ENCODE measurements around the gene CTDSP2.
"Not testable (repeated sequence)": the region's sequence is repeated elsewhere in the genome, so short reads cannot be mapped to it uniquely, and the experiment has no call there.

CTDSP2 gene, protein sequence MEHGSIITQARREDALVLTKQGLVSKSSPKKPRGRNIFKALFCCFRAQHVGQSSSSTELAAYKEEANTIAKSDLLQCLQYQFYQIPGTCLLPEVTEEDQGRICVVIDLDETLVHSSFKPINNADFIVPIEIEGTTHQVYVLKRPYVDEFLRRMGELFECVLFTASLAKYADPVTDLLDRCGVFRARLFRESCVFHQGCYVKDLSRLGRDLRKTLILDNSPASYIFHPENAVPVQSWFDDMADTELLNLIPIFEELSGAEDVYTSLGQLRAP

DNA sequence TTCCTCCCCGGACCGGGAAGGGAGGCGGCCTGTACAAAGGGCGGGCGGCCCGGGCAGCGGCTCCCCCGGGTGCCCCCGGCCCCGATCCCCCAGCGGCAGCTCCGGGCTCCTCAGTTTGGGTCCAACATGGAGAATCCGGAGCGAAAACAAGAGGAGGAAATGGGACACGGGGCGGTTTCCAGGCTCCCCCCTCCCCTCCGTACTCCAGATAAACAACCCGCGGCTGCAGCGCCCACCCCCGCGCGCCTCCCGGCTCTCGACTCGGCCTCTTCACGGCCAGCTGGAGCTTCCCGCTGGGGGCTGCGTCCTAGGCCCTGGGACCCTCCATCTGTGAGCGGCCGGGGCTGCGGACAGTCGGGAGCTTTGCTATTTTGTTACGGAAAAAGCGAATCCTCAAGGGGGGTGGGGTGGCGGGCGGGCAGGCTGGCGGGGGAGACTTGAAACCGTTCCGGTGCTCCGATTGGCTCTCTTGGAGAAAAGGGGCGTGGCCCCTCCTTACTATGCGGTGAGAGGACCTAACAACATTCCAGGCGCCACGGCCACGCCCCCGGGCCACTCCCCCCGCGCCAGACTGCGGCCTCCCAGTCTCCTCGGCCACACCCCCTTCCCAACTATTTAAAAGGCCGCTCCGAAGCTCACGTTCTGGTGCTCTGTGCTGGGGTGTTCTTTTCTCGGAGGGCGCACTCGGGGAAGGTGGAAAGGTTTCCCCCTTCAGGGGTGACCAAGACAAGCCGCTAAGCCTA lies at the start of gene CTDSP2:
CTDSP2 (minus strand) TSS at position 153 of the 743 bp plus-strand sequence. CDS start 294 bp downstream, outside the sequence.
- DNase-seq, result peak; percentile 97 to 99

DNA sequence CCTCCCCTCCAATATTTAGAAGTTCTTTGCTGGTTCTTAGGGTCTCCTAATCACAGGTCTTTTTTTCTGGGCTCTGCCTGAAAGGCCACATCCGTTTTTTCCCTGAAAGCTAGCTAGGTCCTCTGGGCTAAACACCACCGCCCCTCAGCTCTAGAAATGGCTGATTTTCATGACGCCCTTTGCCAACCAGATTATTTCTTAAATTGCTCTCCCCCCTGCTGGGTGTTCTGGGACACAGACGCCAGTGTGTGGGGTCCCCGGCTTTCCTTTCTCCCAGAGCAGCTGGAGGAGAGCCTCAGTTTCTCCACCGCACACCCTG lies 49.5 kb upstream of the CTDSP2 start:
- peak in 1 of 2 donors; percentile 26 for DNase-seq

DNA sequence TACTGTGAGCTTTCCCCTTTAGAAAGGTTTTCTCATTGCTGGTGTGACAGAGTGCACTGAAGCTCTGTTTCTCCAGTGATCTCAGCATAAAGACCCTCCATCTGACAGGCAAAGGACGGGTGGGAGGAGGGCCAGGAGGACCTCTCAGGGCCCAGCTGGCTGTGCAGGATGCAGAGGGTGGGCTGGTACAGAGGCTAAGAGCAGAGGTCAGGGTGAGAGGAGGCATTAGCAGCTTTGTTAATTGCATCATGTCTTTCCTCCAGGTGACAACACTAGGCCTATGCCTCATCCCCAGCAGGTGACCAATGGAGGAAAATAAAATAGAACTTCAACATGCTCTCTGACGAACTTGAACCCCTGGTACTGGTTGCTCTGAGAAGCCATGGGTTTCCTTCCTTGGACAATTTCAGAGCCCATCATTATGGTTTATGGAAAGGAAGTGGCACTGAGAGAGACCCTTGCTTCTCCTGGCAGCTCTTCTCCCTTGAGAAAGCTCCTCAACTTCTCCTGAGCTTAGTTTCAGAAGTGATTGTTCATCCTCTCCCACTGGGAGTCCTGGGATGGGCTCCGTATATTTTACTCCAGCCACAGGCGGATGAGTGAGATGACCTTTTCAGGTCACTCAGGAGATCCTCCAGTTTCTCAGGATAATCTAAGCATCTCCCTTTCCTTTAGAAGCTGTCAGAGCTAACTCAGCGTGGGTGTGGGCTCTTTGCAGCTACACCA lies 49.0 kb upstream of the CTDSP2 start:
- no peak for DNase-seq

DNA sequence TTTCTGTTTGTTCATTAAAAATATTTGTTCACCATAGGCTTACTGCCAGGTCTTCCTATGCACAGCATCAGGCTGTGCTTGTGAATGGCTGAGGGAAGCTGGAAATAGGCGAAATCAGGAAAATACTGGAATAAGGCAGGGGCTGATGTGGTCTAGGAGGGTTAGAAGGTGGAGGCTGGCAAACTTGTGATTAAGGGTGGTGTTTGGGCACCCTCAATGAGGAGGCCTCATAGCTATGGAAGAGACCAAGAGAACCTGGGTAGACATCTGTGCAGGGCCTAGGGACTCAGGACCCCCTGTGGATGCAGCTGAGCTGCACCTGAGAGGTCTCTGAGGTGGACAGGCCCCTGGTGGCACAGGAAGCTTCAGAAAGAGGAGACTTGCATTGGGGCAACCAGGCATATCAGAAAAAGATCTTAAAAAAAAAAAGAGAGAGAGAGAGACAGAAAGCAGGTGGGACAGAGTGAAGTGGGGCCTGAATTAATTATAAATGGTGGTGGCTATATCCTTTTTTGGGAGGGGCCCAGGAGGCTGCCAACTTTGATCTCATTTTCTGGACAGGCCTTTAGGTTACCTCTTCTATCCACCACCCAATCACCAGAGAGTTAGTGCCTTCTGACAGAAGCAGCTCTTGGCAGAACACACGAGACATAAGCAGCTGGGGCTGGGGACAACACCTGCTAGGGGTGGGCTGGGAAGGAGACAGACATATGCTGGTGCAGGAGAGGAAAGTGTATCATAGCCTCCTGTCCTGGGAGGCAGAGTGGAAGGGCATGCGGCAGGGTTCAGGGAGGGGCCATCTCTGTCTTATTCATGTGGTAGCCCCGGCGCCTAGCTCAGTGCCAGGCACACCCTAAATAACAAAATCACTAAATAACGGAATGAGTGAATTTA lies 48.1 kb upstream of the CTDSP2 start:
- DNase-seq, result no peak

DNA sequence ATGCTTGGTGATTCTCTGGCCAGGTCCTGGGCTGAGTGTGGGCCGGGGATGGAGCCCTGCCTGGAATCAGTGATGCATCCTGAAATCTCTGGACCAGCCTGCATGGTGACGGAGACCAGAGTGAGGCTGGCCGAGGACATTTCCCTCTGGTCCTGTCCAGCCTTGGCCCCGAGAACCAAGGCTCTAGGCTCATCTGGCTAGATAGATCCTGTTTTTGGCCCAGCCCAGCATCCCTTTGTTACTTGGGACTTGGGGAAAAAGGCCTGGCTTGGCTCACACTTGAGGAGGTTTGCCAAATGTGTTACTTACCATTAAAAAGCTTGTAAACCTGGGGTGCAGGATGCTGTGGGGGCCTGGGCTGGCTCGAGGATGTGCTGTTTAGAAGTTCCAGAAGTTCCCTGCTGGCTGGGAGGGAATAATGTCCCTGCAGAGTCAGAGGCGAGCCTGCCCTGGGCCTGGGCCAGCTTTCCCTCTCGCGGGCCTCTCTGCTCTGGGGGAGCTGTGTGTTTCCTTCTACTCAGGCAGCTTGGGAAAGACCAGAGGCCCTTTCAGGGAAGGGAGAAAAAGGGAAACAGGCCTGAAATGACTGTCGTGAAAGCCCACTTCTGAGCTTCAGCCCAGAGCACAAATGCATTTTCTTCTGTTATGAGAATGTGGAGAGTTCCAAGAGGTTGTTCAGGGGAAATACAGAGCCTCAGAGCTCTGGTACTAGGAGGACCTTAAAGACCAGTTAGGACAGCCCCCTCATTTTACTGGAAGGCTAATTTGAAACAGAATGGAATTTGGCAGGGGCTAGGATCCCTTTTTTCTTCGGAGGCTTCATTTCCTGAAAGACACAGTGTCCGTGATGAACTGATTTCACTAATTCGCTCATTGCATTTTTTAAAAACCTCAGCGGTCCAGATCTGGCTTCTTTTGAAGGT lies 47.2 kb upstream of the CTDSP2 start:
- DNase-seq, result peak; percentile 79 to 90

DNA sequence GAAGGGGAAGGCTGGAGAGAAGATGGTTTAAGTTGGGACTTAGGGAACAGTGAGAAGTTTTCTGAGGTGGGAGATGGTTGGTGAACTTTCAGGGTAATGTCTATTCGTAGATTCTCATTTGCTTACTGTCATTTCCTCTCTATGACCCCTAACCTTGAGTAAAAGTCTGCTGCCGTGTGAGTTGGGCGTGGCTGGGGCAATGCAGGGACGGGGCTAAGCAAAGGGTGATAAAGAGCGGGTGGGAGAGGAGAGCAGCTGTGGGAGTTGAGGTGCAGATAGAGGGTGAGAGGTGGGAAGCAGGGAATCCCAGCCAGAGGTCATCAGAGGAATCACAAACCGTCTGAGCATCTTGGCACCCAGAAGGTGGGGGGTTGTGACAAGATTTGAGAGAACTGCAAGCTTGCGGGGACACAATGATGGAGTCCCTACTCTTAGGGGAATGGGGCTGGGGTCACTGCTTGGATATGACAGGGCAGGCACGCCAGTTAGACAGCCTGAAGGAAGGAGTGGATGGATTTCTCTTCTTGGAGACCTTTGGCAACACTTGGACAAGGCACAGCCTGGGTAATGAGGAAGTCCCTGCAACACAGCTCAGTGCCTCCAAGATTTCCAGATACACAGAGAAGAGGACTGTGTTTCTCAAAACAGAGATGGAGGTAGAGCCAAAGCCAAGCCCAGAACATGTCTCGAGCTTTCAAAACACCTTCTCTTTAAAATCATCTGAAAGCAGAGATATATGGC lies 45.9 kb upstream of the CTDSP2 start:
- no peak for DNase-seq

DNA sequence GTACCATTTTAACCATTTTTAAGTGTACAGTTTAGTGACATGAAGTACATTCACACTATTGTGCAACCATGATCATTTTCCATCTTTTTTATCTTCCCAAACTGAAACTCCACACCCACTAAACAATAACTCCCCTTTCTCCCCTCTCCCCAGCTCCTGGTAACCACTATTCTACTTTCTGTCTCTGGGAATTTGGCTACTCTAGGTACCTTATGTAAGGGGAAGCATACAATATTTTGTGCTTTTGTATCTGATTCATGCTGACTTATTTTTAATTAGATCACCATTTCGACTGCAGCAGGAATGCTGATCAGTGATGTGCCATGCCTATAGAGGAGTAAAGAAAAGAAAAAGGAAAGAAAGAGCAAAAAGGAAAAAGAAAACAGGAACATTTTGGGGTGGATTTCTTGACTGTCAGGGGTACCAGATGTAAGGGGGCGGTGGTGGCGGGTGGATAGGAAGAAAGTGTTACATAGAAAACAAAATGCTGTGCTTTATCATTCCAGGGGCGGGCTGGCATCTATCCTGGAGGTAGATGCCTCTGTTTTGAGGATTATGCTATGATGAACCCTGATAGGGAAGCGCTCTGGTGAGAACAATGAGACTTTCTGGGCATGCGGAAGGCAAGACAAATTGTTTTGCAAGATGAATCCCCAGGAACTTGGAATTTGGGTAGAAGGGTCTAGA lies 45.2 kb upstream of the CTDSP2 start:
- no peak for DNase-seq

DNA sequence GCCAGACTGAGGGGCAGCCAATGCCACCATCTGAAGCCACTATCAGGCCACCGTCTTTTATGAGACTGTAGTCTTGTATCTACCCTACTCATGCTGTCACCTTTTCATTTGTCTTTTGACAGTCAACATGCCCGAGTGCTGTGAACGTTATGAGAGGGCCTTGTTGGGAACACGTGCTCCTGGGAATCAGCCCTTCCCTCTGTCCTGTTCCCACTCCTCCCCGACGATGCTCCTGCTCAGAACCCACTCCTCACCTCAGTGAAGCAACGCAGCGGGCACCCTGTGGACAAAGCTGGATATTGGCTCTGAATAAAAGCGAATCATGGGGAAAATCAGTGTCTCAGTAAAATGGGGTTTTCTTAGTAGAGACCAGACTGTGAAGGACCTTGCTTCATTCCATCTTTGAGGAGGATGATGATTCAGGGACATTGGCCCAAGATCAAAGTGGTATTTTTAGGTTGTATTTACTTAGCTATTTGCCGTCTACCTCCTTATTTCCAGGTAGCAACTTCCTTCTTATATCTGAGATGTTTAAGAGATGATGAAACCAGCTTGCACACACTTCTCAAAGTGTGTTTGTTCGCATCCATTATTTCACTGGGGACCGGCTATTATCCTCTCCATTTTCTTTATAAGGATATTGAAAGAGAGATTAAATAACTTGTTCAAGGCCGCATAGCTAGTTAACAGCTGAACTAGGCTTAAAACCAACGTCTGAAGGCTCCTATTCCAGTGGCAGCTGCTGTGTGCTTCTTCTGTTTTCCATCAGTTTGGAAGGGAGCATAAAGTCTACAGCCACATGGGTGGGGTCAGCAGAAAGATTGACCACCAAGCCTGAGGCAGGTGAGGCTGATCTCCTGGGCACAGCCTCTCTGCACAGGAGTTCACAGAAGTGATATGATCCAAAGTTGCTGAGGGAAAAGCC lies 43.9 kb upstream of the CTDSP2 start:
- no peak for DNase-seq

DNA sequence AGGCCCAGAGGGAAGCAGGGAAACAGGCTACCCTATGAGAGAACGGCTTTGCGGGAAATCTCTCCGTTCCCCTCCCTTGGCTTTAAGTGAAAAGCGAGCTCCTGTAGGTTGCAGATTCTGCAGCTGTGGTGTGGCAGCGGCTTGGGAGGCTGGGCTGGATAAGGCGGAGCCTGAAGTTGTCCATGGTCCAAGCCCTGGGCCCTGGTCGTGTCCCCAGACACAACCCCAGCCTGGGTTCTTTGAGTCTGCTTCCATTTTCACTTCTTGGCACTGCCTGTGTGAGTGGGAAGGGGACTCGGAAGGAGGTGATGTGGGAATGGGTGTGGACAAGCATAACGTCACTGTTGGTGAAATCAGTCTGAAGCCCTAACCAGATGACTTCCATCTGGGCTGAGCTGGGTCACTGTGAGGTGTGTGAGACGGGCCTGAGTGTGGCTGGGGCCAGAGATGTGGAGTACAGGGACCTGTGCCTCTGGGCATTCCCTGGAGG lies 43.0 kb upstream of the CTDSP2 start:
- no peak for DNase-seq

DNA sequence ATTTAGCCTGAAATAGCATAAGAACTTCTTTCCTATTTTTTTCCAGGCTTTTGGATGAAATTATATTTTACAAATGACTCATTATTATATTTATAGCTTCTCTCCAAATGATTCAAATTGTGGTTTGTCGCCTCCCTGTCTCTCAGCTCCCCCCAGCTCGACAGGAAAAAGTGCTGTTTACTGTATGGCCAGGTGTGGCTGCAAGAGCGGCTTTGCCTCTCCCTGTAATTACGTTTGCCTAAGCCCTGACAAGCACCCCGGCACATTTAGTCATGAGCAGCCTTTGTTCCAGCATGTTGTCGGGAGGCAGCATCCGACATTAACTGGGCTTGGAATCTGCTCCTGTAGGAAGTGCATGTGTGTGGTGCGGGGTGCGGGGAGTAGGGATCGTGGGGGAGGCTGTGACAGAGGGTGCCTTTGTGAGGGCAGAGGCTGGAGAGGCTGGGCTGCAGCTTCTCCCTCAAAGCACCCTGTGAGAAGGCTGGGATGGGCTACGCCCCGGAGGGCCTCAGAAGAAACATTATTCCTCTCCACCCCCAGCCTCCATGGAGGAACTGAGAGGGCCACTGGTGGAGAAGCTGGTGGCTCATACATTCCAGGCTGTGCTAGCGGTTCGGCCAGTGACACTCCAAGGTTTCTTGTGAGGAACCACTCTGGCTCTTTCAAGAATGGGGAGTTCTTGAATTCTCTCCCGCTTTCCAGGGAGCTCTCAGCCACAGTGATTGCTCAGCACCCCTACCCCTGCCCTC lies 42.1 kb upstream of the CTDSP2 start:
- DNase-seq, result peak; percentile 49 to 61

DNA sequence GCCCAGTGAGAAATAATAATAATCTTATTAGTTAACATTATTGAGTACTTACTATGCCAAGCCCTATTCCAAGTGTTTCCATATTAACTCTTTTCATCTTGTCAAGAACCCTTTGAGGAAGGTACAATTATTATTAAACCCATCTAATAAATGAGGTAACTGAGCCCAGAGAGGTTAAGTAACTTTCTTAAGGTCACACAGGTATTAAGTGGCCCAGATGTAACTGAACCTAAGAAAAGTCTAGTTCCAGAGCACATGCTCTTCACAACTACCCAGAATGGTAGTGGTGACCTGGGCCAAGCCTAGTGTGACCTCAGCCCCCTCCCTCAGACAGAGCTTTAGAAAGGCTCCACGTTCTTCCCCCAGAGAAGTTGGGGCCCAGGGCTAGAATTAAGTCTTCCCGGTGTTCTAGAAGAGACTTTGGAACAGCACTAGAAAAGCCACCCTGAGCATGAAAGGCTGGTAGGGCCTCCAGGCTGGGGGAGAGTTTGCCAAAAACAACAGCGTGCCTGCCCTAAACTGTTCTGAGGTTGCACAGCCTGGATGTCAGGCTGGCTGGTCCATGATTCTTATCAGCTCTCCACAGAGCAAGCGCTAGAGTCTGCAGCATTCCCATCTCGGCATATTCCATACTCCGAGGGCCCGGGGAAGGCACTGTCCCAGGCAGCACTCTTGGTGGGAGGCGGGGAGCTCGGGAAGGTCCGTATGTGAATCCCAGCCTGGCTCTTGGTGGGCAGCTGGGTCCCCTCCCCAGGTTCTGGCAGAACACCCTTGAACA lies 41.3 kb upstream of the CTDSP2 start:
- DNase-seq, result no peak

DNA sequence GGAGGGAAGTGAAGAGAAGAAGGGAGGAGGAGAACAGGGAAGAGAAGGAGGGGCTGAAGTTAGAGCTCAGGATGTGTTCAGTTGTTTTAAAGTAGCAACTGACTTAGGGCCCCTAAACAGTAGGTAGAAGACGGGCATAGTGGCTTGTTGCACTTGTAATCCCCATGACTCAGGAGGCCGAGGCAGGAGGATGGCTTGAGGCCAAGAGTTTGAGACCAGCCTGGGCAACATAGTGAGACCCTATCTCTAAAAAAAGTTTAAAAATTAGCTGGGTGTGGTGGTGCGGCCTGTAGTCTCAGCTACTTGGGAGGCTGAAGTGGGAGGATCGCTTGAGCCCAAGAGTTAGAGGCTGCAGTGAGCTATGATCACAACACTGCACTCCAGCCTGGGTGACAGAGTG lies 40.4 kb upstream of the CTDSP2 start:
- DNase-seq, result not testable (repeated sequence)

DNA sequence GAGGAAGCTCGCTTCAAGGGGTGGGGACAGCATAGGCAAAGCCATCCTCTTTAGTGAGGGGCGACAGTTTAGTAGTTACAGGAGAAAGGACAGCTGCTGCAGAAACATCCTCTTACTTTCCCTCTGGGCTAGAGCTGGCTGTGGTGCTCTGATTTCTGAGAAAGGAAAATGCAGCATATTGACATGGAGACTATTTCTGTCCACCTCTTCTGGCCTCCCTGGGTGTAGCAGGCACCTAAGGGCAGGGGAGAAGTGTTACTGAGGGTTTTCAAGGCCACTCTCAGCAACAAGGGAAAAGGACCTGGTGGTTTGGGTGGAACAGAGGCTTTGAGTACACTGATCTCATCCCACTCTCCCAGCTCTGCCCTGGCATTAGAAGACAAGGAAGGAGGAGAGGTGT lies 40.0 kb upstream of the CTDSP2 start:
- DNase-seq, result no peak

DNA sequence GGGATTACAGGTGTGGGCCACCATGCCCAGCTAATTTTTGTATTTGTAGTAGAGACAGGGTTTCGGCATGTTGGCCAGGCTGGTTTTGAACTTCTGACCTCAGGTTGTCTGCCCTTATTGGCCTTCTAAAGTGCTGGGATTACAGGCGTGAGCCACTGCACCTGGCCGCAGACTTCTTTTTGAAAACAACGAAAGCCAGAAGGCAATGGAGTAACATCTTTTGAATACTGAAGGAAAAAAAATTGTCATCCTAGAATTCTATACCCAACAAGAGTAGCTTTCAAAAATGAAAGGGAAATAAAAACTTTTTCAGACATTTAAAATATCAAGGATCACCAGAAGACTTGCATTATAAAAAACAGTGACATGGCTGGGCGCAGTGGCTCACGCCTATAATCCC lies 38.7 kb upstream of the CTDSP2 start:
- no peak for DNase-seq

DNA sequence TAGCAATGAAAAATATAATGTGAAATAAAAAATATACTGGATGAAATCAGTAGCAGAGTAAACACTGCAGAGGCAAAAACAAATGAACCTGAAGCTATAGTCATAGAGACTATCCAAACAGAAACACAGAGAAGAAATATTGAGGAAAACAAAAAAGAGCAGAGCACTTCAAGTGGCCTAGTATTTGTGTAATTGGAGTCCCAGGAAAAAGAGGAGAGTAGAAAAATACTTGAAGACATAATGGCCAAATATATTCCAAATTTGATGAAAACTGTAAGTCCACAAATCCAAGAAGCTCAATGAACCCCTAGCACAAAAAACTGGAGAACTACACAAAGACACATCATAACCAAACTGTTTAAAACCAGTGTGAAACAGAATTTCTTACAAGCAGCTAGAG lies 37.2 kb upstream of the CTDSP2 start:
- no peak for DNase-seq

DNA sequence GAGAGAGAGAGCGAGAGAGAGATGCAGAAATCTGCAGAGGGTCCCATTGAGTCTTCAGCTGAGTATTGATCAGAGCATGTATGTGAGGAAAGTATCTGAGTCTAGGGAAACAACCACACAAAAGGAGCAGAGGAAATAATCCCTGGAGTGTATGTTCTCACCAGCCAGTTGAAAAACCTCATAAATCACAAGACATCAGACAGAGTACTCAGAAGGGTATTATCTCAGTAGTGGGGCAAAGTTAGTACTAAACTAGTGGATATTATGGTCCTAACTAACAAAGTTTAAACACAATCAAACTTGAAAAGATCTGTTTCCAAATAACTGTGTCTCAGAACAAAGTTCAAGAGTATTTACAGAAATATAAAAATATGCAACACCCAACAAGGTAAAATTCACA lies 36.5 kb upstream of the CTDSP2 start:
- DNase-seq, result no peak

DNA sequence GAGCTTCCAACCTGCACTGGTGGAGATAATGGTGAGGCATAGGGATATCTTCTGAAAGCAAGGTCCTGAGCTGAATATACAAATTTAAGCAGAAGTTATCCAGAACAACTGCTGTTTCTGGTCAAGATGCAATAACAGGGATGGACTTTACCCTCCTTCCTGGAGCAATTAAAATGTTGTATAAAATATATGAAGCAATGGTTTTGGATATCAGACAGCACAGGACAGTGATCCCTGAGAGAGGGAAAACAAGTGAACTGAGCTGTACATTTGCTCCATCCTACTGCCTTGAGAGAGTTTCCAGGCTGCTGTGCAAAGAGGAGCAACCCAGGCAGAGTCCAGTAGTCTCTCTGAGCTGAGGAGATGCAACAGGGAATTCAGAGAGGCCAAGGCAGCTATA lies 36.0 kb upstream of the CTDSP2 start:
- no peak for DNase-seq

DNA sequence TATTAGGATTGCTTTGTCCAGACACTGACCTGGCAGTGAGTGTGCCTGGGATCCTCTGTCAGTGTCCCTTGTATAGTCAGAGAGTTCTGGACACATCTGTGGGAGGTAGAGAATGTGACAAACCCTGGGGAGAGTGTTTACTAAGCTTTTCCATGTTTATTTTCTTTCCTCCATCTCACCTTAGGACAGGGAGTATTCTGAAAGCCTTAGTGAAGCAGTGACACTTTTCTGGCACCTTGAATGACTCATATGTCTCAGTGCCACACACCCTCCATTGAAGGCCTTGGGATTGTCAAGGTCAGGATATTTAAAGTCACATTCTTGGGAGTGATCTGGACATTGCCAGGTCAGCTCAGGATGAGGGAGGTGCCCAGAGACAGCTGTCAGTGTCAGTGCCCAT lies 34.9 kb upstream of the CTDSP2 start:
- DNase-seq, result no peak
